ENCODE data around the gene CDH13.

The CDH13 gene

DNA sequence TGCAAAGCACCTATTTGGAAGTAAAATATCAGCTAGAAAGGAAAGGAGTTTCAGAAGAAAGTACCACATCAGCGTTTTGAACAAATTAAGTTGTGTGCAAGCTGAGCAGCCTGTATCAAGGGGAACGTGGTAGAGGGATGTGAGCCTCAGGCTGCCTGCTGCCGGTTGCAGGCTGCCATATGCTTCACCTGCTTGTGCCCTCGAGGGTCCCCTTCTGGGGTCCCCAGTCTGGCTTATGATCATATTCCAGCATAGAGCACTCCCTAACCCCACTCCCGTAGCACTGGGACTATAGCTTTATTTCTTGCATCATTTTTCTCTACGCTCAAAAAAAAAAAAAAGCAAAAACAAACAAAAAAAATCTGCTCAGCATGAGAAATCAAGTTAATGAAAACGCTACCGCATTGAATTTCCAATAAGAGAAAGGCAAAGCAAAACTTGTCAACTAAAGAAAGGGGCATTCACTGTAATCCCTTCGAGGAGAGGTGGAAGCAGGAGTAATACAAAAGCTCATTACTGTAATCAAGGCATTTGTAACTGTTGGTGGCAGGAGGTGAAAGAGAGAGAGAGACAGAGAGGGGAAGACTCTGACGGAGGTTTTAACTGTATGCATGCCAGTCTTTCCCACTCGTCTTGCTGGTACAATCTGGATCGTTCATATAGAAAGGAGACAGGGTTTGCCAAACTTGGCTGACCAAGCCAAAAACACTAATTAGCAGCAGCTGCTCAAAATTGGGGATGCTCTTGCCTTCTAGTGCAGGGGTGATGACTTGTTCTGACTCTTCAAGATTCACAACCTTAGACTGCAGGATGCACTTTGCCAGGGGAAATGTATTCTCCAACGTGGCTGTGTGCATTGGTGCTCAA is 922.8 kb downstream of the CDH13 start:
- DNase-seq, result no peak

DNA sequence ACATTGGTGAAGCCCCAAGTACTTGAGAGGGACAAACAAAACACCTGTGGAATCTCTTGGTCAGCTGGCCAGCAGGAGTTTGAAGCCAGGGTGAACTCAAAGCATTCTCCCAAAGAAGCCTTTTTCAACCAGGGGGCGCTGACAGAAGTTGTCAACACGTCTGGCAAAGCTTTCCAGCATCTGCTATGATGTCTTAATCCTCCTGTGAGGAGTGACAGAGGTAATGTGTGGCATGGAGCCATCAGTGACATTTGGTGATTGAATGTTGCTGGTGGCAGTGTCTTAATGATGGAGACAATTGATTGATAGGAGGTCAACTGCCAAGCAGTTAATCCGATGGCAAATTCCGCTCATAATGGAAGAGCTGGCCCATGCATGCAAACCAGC is 923.4 kb downstream of the CDH13 start:
- DNase-seq, result no peak

DNA sequence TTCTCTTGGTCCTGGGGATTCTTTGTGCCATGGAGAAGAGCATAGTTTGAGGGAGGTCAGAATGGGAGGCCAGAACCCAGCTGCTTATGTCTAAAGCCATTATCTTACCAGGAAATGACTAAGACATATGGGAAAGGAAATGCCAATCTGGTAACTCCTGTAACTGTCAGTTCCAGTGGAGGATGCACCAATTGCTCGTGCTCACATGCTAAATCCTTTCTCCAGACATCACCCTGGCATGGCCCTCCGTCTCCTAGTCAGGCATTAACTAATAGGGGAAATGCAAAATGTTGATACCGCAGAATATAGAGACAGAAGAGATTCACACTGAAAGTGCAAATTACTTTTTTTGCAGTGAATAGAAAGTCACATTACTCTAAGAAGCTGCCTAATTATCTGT is 925.5 kb downstream of the CDH13 start:
- DNase-seq, result no peak

DNA sequence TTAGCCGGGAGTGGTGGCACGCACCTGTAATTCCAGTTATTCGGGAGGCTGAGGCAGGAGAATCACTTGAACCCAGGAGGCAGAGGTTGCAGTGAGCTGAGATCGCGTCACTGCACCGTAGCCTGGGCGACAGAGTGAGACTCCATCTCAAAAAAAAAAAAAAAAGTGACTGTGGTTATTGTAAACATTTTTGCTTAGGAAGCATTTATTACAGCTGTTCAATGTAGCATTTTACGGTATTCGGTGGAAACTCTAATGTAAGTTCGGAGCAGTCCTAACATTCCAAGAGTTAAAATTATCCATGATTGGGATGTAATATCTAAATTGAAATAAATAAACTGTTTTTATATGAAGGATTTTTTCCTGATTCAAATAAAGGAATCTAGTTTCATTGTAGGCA is 926.2 kb downstream of the CDH13 start:
- no peak for DNase-seq

DNA sequence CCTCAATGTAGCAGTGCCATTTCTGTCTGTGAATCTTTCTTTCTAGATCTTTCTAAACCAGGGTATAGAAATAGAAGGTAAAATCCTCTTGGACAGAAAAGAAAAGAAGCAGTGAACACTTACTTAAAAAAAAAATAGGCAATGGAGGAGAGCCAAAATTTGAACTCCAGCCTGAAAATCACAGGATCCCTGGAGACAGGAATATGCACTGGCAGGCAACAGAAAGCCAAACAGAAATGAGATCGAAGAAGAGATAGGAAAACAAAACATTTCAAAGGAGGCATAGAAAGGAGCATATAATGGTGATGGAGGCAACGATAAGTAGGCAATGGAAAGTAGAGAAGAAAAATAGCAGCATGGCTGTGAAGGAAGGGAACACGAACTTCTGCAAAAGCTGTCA is 927.3 kb downstream of the CDH13 start:
- DNase-seq, result no peak

DNA sequence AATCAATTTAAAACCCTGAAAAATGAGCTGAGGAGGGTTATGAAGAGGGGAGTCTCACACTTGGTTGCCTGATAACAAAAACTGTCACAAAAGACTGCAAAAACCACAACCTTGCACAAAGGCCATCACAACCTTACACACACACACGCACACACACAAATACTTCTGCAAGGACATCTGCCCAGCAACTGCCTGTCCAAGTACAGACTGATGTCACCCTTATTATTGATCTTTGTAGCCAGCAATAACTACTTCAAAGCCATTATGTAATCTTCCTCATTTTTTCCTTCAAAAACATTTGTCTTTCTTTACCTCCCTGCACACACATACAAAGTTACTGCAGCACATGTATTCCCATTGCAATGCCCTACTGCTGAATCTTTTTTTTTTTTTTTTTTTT is 927.8 kb downstream of the CDH13 start:
- no peak for DNase-seq

DNA sequence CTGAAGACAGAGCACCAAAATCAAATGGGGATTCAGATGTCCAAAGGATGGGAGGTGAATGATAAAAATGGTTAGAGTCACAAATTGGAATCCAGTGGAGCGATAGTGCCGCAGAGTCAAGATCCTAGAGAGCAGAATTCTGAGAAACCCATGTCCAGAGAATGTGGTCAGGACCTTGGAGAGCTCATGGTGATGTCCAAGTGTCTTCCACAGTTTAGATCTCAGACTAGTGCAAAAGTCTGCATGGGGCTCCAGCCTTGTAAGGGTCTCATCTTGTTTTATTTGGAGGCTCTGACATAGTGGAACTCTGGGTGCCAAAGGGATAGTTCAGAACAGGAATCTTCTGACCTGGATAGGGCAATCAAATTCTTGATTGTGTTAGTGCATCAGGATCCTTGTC is 935.1 kb downstream of the CDH13 start:
- DNase-seq, result no peak

DNA sequence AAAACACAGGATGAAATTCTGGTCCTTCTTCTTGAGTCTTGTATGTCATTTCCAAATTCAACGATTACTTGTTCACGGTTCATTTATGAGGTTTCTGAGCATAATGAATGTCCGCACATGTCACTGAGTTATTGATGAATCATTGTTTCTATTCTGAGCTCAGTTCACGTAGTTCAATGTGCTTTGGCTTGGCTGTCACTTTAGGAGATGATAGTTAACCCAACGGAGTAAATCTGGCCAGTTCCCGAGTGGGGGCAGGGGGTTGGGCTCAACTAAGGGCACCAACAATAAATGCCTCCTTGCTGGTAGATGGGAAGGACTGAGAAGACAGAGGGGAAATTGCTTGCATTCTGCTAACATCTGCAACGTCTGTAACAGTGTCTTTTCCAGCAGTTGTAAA is 941.6 kb downstream of the CDH13 start:
- DNase-seq, result no peak

DNA sequence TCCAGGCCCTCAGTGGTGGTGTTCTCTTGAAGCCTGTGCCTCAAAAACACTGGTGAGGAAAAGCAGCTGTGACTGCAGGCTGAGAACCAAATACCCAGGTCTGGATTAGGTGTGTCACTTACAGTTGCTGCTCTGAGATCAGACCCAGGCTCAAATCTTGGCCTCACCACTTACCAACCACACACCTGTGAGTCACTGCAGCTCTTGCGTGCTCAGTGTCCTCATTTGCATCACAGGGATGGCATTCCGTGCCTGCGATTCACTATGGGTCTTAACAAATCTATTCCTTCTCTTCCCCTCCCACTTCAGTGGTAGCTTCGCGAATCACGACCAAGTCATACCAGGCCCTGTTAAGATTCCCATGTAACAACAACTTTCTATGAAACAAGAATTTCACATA is 947.6 kb downstream of the CDH13 start:
- DNase-seq, result no peak

DNA sequence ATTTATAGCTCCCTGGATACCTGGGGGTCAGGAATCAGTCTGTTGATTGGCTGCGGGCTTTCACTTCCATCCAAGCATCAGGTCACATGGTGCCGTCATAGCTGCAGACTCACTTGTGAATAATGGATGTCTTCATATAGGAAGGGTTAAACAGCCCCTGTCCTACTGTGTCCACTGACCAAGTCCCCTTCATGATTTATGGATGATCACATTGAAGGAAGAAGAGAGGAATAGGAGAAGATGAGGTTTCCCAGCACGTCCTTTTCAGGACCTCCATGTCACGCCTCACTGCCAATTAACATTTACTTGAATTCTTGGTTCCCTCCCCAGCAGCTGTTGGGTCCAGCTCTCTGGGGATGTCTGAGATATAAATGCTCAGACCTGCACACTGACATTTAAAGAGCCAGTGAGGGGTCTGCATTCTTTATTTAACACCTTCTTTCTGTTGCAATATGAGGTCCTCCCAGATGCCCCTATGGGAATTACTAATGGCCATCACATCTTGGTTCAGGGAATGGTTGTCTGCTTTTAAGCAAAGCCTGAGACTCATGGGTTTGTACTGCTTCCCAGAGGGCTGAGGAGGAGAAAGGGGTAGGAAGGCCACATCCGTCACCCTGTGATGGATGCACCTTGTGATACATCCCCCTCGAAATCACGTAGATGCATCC is 950.4 kb downstream of the CDH13 start:
- DNase-seq, result no peak

DNA sequence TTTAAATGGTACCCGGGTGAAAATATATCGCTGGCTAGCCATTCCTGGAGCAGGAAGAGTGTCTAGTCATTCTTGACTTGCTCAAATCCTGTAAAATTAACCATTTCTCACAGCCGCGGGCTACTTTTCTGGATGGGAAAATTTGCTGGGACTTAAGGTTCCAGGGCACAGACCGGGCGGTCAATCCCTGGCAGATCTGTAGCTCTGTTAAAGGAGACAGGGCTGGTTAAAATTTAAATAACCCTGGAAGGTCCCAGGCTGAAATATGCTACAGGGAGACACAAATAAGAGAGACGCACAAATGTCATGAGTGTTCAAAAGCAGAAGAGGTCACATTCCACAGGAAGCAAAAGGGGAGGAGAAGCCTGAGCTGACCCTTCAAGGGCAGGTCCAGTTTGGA is 951.4 kb downstream of the CDH13 start:
- DNase-seq, result no peak

DNA sequence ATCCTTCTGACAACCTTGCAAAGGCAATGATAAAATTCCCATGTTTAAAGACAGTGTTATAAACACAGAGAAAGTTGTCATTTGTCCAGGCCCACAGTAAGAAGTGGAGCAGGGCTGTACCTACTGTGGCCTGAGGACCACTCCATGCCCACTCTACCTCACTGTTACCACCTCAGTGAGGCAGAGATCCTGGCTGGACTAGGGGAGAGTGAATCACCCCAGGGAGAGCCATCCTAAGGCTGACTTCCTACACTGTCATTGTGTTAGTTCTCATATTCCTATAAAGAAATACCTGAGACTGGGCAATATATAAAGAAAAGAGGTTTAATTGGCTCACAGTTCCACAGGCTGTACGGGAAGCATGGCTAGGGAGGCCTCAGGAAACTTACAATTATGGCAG is 952.3 kb downstream of the CDH13 start:
- DNase-seq, result no peak

DNA sequence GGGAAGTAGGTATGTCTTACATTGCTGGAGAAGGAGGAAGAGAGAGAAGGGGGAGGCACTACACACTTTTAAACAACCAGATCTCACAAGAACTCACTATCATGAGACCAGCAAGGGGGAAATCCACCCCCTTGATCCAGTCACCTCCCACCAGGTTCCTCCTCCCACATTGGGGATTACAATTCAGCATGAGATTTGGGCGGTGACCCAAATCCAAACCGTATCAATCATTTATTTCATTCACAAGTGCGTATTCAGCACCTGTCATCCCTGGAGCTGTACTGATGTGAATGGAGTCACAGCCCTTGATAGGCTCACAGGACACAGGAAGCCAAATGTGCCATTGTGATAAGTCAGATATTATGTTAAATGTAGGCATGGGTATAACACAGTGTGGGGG is 952.7 kb downstream of the CDH13 start:
- no peak for DNase-seq

DNA sequence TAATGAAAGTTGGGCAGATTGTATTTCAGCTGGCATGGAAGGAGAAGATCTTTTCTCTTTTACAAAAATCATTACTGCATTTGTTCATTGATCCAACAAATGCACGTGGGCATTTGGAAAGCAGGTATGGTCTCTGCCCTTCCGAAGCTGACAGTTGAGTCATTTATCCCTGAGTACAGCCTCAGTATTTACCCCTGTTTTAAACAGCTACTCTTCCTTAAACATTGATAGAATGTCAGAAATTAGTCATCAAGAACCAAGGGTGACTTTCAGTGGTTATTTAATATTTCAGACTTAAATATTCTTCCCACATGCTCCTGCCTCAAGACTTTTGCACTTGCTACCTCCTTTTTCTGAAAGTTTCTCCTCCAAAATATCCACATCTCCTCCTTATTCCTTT is 954.3 kb downstream of the CDH13 start:
- no peak for DNase-seq

DNA sequence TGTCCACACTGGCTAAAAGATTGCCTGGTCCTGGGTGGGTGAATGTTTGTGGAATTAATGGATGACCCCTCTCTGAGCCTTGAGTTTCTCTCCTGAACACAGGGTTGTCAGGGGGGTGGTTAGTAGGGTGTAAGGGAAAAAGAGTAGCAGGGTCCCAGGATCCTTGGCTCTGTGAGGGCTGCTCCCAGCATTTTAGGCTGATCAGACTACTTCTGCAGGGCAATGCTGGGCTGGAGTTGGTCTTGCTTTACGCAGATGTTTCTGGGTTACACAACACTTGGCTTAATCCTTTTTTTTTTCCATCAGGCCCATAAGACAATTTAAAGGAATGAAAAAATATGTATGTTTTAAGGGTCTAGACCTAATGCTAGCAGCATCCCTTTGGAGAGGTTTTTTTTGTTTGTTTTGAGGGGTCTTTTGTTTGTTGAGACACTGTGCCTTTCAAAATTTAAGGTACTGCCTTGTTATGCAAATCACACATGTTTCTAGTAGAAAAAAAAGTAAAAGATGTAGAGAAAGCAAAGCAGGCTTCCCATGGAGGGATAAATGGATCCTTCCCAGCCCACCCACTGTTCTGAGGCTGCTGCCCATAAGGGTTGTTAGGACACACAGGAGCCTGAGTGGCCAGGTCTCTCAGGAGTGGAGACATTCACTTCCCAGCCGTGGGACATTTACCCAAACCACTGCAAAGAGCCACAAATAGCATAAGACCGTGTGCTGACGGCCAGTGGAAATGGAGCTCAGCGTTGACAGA is 955.4 kb downstream of the CDH13 start:
- DNase-seq, result no peak

DNA sequence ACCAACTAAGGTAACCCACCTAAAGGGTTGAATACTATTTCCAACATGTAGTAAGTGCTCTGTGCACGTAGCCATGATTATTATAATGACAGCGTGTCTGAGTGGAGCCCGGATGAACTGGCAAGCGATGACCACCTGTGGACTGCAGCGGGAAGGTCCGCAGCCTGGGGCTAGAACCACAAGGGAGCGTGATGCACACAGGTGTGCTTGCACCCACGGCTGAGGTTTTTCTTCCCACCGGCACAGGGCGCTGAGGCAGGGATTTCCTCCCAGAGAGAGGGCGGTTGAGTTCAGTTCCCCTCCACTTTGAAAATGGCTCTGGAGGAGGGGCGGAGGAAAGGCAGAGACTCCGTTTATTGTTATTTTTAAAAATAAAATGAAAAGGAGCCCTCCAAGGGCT is 959.3 kb downstream of the CDH13 start:
- no peak for DNase-seq

DNA sequence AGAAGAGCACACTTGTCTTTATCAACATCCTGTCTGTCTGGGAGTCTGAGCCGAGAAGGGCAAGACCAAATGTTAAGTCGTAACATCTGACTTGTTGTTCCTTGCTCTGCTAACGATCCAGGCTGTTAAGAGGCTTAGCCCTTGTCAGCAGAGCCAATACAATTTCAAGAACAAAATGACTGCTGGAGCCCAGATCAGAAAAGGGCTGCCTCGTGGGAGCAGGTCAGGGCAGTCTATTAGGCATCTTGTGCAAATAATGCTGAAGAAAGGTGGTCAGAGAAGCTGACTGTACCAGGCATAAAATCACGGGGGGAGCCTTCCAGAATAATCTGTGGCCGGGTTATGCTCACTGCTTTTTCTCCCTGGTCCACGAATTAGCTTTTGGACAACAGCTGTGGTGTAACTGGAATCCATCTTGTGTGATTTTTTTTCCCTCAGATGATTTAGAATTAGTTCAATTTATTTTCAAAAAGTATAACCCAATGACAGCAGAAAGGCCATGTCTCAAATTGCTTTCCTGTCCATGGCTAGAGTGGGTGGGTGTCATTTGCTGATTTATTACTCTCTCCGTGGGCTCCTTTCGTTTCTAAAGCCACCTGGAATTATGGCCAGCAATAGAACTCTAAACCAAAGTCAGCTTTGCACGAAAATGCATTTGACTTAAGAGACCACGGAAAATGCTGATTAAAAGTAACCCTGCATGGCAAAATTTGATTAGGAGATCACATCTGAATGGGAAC is 959.9 kb downstream of the CDH13 start:
- DNase-seq, result peak; percentile 10

DNA sequence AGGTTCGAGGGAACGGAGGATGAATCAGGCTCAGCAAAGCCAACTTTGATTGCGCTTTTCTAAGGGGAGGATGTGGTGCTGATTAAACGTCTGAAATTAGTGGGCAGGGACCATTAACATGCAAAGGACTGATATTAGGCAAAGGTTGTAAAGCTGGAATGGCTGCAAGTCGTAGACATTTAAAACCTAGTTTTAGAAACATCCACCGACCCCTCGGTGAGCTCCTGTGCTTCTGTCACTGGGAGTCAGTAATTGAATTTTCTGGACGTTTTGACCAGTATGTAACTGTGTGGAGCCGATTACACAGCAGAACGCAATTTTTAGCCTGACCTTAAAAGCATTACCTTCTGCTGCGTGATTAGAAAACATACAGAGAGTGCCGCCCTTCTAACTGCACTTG is 960.4 kb downstream of the CDH13 start:
- DNase-seq, result no peak

DNA sequence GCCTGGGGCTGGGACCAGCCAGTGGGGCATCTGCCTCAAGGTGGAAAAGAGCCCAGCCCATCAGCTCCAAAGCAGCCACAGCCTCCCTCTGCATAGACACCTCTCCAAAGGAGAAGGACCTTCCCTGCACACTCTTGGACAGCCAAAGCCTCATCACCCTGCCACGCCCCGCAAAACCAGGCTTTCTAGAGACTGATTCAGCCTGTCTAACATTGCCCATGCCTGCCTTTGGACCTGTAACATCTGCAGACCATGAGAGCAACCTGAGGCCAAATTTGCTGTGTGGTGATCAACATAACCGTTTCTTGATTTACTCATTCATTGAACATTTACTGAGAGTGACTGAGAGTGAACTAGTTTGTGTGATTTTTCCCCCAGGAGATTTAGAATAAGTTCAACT is 961.3 kb downstream of the CDH13 start:
- no peak for DNase-seq

DNA sequence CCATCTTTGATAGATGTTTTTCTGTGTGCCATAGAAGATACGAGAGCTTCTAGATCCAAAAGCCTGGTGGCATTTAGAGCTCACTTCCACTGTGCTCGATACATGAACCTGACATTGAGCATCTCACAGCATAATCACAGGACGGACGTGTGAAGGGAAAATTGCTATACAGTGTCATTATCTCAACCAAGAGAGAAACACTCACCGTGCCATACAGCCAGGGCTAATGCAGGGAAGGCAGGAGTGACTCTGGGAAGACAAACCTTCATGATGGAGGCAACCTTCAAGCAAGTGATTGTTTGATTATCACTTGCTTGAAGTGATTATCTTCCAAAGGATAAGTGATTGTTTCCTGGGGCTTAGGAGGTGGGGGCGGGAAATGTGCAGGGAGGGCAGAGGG is 962.8 kb downstream of the CDH13 start:
- no peak for DNase-seq

DNA sequence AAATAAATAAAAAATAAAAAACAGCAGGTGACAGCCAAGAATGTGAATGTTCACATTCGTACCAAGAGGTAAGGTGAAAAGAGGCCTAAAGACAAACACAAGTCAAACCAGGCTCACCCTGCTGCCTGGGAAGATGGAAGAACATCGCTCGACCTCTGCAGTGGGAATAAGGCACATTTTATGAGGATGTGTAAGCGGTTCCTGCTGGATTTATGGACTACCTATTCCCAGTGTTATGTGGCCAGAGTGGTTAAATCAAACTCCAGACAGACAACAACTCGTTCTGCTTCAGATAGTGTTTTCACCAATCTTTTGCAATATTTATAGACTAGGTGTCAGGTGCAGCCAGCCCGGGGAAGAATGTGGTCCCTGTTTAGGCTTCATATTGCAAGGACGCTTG is 966.0 kb downstream of the CDH13 start:
- no peak for DNase-seq

DNA sequence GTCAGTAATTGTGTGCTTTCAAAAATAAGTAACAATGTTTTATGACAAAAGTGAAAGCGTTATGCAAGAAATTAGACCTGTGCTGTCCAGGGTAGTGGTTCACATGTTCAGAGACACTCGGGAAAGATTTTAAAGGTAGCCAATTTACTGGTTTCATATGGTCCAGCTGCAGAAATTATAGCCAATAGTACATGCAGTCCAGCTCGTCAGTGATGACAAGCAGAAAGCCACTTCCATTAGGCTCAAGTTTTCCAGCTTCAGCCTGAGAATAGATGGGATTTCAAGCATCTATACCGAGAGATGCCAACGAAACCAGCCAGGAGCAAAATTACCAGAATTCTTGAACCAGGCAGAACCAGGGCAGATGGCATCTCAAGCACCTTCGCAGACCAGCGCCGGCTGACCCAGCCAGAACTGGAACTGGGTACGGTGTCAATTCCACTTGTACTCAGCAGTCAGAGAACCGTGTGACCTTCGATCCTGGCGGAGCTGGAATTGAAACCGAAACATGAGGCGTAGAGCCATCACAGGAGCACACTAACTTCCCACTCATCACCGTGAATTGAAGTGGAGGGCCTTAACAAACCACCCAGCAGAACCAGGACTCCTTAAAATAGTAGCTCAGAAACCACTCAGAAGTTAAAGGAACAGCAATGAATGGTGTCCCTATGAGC is 973.2 kb downstream of the CDH13 start:
- no peak for DNase-seq

Measured in NCI-H510A (cell line).